Measurements from ENCODE around the gene FAM193A.
"Not testable (repeated sequence)": the region's sequence is repeated elsewhere in the genome, so short reads cannot be mapped to it uniquely, and the experiment has no call there.

Gene FAM193A

GRCh38 chr4:2731907-2732317 is 195.5 kb downstream of the FAM193A start:
- DNase-seq, result no peak

DNA sequence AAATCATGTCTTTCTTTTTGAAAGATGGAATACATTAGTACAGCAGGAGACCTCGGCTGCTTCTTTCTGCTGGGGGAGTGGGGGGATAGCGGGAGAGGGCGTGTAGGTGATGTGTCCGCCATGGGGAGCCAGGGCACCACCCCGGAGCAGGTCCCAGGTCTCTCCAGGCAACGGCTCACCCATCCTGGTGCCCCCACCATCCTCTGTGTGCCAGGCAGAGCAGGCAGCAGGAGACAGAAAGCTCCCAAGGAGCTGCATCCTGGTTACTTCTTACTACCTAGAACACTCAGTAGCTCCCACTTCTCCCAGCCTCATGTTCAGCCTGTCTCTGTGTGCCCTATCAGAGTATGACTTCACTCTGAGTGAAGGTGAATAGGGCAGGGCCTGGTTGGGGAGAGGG is 196.1 kb downstream of the FAM193A start:
- no peak for DNase-seq

DNA sequence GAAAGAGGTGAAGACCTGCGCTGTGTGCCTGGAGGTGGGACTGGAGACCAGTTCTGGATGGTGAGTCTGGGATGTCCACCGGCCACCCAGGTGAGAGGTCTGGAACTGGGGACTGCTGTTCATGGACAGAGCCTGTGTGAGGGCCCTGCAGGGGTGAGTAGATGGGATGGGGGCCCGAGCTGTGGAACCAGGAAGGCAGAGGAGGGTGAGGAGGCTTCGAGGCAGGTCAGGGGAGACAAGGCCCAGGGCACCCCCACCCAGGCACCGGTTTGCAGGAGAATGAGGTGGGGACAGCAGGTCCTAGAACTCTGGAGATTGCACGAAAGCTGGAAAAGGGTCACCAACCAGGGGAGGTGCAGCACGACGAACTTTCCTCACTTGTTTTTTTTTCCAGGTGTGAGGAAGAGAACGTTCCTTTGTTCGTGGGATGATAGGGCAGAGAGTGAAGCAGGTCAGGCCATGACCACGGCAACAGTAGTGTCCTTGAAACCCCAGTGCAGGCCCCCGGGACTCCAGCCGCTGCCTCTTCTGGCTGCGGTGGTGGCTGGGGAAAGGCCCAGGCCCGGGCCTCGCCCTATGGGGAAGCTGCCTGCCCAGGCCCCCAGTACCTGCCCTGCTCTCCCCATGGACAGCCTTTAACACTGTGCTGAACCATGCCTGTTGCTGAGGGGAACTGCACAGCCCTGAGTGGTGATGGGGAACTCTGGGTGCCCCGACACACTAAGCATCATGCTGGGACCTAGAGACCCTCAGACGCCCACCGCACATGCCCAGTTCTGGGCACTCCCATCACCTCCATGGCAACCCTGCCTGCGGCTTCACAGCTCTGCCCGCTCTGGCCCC is 196.8 kb downstream of the FAM193A start:
- DNase-seq, result no peak

- DNase-seq, result no peak
Measured at GRCh38 chr4:2733844-2734574, 197.6 kb downstream of the FAM193A start.

GRCh38 chr4:2734612-2735011 is 198.2 kb downstream of the FAM193A start:
- DNase-seq, result no peak

GRCh38 chr4:2735869-2736268 is 199.4 kb downstream of the FAM193A start:
- no peak for DNase-seq

GRCh38 chr4:2738296-2738695 is 201.8 kb downstream of the FAM193A start:
- DNase-seq, result not testable (repeated sequence)

DNA sequence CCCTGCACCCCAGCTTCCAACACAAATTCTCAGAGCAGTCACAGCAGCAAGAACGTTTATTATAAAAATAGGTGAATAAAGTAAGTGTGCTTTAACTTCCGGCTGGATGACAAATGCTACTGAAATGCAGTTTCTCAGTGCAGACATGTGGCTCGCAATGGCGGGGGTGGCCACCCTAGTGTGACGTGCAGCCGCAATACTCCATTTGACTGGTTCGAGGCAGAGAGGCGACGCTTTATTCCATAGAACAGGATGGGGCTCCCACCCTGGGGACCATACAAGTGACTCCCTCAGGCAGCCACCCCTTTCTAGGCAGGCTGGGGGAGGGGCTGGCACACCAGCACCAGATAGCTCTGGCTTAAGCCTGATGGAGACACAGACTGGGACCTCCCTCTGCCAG is 205.2 kb downstream of the FAM193A start:
- DNase-seq, result no peak

- no peak for DNase-seq
Measured at GRCh38 chr4:2742081-2742822, 205.8 kb downstream of the FAM193A start.

GRCh38 chr4:2742823-2743517 is 206.5 kb downstream of the FAM193A start:
- no peak for DNase-seq

DNA sequence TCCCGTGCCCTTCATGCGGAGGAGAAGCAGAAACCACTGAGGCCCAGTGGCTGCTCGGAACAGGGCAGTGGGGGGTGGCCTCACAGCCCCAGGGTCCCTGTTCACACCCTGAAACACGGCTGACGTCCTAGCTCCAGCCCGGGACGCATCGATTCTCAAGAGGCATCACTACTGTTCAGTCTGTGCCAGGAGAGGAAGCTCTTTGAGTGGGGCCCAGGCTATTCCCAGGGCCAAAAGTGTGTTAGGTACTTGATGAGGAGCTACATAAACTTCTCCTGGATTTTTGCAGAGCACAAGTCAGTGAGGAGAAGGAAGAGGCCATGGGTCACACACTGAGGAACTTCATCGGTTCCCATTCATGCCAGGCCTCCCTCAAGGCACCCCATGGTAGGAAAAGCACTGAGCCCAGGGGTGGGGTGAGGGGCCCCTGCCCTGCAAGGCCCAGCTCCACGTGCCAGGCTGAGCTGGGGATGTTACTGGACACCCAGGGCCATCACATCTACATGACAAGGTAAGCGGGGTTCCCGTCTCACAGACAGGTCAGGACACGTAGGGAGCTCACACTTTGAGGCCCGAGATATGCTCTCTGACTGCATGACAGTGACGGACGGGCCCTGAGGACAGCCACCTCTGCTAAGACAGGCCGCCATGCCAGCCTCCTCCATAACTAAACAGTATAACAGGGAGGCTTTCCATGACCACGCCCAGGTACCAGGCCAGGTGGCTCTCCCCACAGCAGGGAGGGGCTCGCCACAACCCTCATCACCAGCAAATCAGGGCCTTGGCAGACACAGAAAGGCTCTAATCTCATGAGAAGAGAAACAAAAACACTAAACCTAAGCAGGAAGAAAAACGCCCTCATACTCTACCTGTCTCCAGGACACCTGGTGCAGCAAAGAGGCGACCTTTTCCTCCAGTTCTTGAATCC is 207.3 kb downstream of the FAM193A start:
- no peak for DNase-seq

- DNase-seq, result no peak
Measured at GRCh38 chr4:2744576-2745270, 208.3 kb downstream of the FAM193A start.

DNA sequence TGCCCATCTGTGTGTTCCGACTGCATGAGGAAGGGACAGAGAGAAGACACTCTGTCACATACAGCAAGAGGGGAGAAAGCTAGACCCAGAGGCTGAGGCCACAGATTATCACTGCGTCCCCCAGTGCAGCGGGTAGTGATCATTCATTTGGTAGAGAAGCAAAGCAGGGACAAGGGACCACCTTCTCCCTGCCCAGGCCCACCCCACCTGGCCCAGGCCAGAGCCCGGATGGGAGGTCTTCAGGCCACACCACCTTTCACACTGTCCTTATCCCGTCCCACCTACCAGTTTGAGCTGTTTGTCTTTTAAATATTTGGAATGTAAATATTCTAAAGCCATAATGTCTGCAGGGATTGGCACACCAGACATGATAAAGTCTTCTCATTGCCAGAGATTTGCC is 209.1 kb downstream of the FAM193A start:
- DNase-seq, result no peak

DNA sequence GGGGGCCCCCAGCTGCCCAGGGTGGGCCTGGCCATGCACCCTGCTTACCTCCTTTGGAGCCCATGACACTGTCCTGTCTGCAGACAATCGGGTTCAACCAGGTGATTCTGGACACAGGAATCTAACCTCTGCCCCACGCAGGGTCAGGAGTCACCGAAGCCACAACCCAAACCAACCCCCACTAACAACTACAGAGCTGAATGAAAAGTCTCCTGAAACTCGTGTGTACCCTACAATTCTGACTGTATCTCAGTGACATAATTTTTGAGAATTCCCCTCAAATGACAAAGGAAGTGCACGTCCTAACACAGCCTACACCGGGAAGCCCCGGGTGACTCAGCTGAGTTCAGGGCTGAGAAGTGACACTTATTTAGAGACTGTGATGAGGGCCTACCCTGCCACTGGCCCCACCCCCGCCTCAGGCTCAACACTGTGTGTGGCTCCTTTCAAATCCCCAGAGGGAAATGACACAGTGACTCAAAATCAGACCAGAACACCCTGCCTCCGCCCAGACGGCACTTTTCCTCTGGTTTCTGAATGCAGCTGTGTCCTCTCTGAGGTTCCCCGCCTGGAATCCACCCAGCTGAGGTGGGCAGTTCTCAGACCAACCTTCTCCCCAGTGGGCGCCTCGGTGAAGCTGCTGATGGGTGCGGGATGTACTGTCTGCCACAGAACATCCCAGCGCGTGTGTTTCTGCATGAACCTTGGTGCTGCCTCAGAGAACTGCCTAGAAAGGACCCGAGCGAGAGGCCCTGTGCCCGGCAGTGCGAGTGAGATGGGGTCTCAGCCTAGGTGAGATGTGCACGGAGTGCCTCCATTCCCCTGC is 209.7 kb downstream of the FAM193A start:
- peak; percentile 91 for DNase-seq

DNA sequence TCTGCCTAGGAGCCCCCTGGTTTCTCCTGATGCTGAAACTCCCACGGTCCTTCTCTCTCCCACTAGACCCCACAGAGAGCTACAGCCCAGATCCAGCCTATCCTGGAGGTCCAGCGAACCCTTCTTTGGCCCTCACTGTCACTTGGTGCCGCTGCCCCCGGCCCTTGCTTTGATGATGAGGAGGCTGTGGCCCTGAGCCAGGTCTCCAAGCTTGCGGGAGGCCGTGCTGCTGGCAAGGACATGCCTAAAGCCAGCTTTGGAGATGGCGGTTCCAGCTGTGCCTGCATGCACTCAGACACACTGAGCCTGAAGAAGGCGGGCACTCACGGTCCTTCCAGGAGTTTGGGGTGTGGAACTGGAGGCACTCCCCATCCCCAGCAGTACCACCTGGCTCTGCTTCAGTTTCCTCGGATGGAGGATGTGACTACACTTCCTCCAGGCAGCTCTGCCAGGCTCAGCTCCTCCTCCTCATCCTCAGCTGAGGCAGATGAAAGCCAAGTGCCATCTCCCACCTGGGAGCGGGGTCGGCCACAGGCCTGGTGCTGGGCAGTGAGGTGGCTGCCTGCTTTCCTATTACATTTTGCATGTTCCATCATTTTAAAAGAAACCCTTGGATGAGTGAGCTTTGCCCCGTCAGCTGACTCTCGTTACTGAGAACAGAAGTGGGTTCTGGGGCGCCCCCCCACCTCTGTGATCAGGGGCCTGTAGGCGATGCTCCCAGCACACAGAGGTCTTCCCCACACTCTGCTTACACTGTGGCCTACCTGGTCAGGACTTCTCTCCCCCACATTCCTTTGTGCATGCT is 210.6 kb downstream of the FAM193A start:
- peak; percentile 13 for DNase-seq

GRCh38 chr4:2750719-2751605 is 214.5 kb downstream of the FAM193A start:
- DNase-seq, result no peak

GRCh38 chr4:2753436-2753835 is 217.0 kb downstream of the FAM193A start:
- DNase-seq, result no peak
